NCI-H2196 treated with DMSO at 0.1 percent for 48 hours (cell line): ENCODE measurements around the gene CELF4.

Source experiments
- DNase-seq: peaks from one replicate; lab custom pipeline; 2025; ENCODE audit not compliant: unreplicated experiment; lab: John Stamatoyannopoulos, UW

CELF4 gene

GRCh38 chr18:37565101-37565976 is at the start of gene CELF4:
CELF4 (minus strand) TSS chr18:37565798.
- no peak for DNase-seq

DNA sequence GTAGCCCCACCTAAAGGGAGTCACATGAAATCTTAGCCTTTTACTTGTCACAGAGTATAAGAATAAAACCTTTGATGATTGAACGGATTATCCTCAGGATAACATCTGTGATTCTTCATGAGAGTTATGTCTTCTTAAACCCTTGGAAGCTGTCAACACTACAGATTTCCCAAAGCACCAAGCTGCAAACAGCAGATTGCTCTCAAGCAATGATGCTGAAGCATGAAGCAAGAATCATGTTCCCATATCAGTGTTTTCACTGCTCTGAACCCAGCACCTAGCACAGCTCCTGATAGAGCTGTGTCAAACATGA is 47.6 kb upstream of the CELF4 start:
- no peak for DNase-seq

- DNase-seq = no peak
These were observed 47.1 kb upstream of the CELF4 start for GRCh38 chr18:37612524-37613252.

- no peak for DNase-seq
These were observed 46.1 kb upstream of the CELF4 start for GRCh38 chr18:37611614-37612279.

GRCh38 chr18:37608876-37609275 is 43.3 kb upstream of the CELF4 start:
- no peak for DNase-seq

- DNase-seq = no peak
These were observed 41.7 kb upstream of the CELF4 start for GRCh38 chr18:37607281-37607680.

GRCh38 chr18:37604032-37604431 is 38.4 kb upstream of the CELF4 start:
- no peak for DNase-seq

DNA sequence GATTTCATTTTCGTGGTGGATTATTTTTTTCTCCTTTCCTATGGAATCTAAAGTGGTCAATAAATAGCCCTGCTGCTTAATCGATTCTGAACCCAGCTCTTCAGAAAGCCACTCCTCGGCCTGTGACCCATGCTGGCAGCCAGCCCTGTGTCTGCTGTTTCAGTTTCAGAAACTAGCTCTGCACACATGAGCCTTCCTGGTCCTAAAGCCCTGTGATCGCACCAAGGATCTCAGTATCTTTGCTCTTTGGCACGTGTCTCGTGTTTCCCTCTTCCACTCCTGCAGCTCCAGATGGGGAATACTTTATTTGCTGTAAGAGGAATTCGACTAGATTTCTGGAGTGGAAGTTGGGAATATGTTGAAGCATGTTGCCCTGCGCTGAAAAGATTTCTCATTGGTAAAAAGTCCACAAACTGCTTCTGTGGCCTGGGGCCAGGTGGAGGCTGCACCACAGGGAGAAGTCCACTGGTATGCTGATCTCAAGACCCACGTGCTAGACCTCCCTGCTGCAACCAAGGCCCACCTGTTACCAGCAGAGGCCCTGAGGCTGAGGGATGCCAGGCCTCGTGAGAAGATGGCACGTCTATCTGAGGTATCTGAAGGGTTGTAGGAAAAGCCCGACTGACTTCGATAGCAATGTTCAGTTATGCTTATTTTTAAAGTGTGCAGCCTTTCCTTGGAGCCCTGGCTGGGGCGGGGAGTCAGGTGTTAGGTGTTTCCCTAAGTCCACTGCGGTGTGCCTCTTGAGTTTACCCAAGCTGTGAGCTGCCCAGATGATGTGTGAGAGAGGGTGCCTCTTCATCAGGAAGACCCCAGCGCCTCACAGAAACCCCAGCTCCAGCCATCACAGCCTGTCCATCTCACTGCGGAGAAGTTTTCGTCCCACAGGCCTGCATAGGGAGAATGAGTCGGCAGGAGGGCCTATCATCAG is 33.6 kb upstream of the CELF4 start:
- DNase-seq = no peak

- no peak for DNase-seq
These were observed 32.8 kb upstream of the CELF4 start for GRCh38 chr18:37598396-37598795.

- no peak for DNase-seq
These were observed 24.7 kb upstream of the CELF4 start for GRCh38 chr18:37590346-37590745.

- no peak for DNase-seq
These were observed 22.7 kb upstream of the CELF4 start for GRCh38 chr18:37588289-37588688.

- DNase-seq = no peak
These were observed 21.1 kb upstream of the CELF4 start for GRCh38 chr18:37586656-37587225.

DNA sequence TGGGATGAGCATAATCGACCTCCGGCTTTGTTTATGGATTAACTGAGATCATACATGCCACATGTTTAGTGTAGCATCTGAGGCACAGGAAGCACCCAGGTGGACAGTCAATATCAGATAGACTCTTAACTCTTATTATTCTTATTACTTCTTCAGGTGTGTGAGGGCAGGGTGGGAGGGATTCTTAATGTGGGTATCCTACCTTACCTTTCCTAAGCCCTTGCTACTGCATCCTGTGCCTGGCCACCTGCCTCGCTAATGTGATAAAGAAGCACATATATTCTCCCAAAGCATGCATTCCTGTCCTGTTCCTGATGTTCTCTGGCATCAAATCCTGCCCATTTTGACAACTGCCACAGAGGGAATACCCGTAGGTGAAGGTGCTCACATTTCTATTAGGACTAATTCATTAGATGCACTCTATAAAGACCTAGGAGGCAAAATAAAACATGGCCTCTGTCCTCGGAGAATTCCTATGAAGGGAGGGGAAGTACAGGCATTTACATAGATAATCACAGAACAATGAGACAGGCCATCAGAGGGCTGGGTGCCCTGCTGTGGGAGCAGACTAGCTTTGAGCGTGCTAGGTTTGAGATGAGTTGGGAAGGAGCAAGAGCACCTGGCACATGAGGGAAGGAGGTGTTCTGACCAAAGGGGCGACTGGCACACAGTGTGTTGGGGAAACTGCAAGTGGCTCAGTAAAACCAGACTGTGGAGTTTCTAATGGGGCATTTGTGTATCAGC is 19.5 kb upstream of the CELF4 start:
- no peak for DNase-seq

GRCh38 chr18:37584217-37584616 is 18.6 kb upstream of the CELF4 start:
- DNase-seq = no peak

DNA sequence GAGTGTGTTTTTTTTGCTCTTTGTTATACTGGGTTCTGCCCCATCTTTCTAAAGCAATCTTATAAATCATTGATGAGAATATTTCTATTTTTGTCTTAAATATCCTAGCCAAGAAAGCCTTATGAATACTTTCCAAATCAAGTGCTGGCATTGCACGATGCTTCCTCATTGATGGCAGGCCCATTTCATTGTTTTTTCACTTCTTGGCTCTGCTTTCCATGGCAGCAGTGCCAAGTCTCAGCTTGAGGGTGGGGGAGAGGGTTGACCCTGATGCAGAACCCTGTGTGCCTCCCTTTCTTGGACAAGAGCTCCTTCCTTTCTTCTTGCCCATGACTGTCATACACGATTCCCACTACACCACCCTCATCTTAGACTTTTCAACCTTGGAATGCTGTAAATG is 16.7 kb upstream of the CELF4 start:
- DNase-seq = no peak

DNA sequence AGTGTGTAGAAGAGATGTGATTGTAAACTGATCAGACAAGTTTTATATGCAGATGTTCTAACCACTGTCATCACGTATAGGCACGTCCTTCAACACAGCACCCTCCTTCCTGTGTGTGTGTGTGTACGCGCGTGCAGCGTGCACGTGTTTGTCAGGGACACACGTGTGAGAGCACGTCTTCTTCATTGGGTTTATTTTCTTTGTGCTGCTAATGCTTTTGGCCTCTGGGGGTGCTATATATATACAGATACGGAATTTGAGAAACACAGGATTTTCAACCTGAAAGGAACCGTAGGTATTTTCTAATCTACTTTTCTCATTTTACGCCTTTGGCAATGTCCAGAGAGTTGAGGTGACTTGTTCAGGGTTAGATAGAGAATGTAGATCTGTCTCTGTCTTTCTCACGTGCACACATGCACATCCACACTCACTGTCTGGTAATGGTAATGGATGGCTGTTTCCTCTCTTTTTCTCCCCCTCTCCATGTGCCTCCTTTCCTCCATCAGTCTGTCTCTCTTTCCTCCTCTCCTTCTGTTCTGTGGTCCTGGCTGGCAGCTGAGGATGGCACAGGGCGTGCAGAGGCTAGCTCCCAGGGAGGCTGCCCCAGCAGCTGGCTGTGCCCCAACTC is 13.4 kb upstream of the CELF4 start:
- no peak for DNase-seq

DNA sequence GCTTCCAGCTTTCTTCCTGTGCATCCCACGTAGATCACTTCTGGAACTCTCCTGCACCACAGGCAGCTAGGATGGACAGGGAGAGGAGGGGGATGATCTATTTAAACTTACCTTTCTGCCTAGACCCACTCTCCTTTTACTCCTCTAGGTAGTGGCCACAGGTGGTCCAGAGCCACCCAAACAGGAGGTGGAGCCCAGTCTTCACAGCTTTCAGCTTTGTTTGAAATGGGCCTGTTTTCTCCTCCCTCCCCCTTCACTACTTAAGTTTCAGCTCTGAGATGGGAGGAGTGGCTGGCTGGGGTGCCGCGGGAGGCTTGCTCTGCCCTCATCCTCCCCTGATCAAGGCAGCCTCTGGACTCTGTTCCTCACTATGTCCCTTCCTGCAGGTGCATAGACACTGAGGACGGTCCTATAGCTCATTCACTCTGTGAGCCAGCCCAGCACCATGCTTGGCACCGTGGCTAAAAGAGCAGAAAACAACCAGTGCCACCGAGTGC is 12.6 kb upstream of the CELF4 start:
- DNase-seq = no peak

DNA sequence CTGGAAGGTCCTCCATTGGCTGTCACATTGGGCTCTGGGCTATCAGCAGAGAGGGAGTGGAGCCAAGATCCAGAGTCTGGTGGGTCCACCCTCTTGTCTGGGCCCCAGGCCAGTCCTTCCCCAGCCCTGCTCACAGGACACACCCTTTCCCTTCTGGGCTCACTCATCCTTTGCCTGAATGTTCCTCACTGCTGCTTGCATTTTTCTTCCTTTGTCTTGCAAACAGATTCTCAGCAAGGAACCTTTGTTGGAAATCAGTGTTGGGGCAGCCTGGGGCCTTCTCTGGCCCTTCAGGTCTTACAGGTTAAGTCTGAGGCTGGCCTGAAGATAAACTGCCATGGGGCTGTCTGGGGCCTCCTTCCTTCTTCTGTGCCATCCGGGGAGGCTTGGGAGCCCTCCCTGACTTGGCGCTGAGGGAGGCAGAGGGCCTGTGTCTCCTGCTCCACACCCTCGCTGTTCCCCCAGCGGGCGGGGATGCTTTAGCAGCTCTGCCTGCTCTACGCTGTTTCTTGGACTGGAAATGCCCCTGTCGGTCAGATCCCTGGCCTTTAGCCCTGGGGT is 11.5 kb upstream of the CELF4 start:
- no peak for DNase-seq

DNA sequence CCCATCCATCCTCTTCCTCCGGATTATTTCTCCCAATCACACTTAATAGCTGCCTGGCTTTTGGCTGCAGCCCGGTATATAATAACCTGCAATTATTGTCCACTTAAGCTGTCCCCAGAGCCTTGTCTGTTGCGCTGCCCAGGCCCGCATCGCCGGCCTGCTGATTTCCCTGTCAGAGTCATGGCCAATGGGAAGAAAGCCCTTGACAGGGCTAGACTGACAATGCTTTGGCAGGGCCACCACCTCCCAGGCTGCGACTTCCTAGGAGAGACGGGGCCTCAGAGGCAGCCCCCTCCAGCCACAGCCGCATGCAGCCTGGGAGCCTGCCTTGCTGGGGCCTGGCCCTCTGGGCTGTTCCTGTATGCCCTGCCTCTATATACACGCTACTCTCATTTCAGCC is 10.0 kb upstream of the CELF4 start:
- no peak for DNase-seq
